ENCODE measurements around the gene CHST12.

Gene CHST12

GRCh38 chr7:2360796-2361195, 42.6 kb upstream of the CHST12 start:
- Histone ChIP-seq H3K27me3 (ENCODE audit: control insufficient read depth, low read length) (no peaks in the 10 kb centered on the region), H3K27ac (ENCODE audit: low read depth, low read length) (no peak overlapping the region), H3K9me3 (ENCODE audit: control insufficient read depth, insufficient read depth, low read length) (no peaks in the 10 kb centered on the region), H4K20me1 (ENCODE audit: control insufficient read depth, insufficient read depth, low read depth, low read length) (peaks cover 52% of the 10 kb centered on the region), H3F3A (ENCODE audit: control insufficient read depth, insufficient read depth) (peaks cover 15% of the 10 kb centered on the region), H3K4me3 (ENCODE audit: low read length) (no peak overlapping the region), H3K9me2 (replicated peaks; ENCODE audit: control insufficient read depth, low read length) (no peaks in the 10 kb centered on the region), H3K4me2 (ENCODE audit: low read length) (no peak overlapping the region), H3K4me1 (ENCODE audit: control insufficient read depth, low read length) (peaks cover 21% of the 10 kb centered on the region), H3K79me2 (ENCODE audit: control insufficient read depth, low read length) (peaks cover 93% of the 10 kb centered on the region), H3K36me3 (ENCODE audit: control insufficient read depth, low read length) (peaks cover 94% of the 10 kb centered on the region)
- TF ChIP-seq EZH2phosphoT487 (IDR thresholded peaks at IDR 0.05; ENCODE audit: borderline replicate concordance, low read length) = no peak

DNA sequence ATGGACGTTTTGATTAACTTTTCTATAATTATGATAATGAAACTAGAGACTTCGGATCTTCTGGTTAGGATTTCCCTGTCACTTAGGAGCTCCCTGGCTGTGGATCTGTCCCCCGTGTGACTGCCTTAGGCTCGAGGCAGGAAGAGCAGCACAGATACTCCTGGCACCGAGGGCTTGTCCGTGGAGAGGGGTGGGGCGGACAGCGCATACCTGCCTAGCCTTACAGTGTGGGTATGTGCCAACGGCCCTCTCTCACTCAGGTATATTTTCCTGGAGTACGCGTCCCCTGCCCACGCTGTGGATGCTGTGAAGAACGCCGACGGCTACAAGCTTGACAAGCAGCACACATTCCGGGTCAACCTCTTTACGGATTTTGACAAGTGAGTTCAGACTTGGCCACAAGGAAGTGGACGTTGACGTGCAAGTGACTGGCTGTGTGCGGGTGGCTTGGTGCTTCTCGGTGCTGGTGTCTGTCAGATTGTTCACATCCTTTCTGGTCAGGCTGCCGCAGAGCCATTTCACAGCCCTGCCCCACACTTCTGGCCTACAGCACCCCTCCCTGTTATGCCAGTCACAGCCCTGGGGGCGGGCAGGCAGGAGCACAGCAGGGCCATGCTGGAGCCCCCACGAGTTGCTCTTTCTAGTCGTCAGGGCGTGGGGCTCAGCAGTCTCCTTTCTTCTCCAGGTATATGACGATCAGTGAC, 40.9 kb upstream of the CHST12 start:
- H3K4me3 ChIP-seq (ENCODE audit: low read length) = no peak overlapping the region
- H3K9me3 ChIP-seq (ENCODE audit: control insufficient read depth, insufficient read depth, low read length) = no peaks in the 10 kb centered on the region
- peaks cover 15% of the 10 kb centered on the region for H3F3A ChIP-seq (ENCODE audit: control insufficient read depth, insufficient read depth)
- H3K27ac ChIP-seq (ENCODE audit: low read depth, low read length) = no peak overlapping the region
- H3K27me3 ChIP-seq (ENCODE audit: control insufficient read depth, low read length) = no peaks in the 10 kb centered on the region
- no peaks in the 10 kb centered on the region for H3K9me2 ChIP-seq (replicated peaks; ENCODE audit: control insufficient read depth, low read length)
- peaks cover 95% of the 10 kb centered on the region for H3K36me3 ChIP-seq (ENCODE audit: control insufficient read depth, low read length)
- H3K79me2 ChIP-seq (ENCODE audit: control insufficient read depth, low read length) = peaks cover 93% of the 10 kb centered on the region
- H4K20me1 ChIP-seq (ENCODE audit: control insufficient read depth, insufficient read depth, low read depth, low read length) = peaks cover 41% of the 10 kb centered on the region
- H3K4me1 ChIP-seq (ENCODE audit: control insufficient read depth, low read length) = peaks cover 4% of the 10 kb centered on the region
- H3K4me2 ChIP-seq (ENCODE audit: low read length) = no peak overlapping the region
- TF ChIP-seq EZH2phosphoT487 (IDR thresholded peaks at IDR 0.05; ENCODE audit: borderline replicate concordance, low read length) (no peak), CTCF (IDR thresholded peaks at IDR 0.05; ENCODE audit: low read depth, low read length, poor library complexity, severe bottlenecking) (no peak)

DNA sequence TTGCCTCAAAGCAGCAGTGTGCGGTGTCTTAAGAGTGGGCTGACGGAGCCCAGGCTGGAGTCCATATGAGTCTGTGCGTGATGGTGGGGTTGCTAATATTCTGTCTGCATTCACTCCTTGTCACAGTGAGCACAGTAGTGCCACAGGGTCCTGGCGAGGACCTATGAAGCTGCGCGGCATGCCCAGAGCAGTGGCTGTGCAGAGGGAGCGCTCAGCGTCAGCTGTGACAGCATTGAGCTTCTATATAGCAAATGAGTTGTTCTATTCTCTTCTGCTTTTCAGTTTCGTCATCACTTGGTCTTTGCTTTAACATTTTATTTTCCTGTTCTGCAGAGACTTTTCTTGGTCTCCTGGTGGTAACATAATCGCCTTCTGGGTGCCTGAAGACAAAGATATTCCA, 34.3 kb upstream of the CHST12 start:
- Histone ChIP-seq H3K4me2 (ENCODE audit: low read length) (no peak overlapping the region), H3K9me2 (replicated peaks; ENCODE audit: control insufficient read depth, low read length) (no peaks in the 10 kb centered on the region), H3K9me3 (ENCODE audit: control insufficient read depth, insufficient read depth, low read length) (no peaks in the 10 kb centered on the region), H3K27ac (ENCODE audit: low read depth, low read length) (no peak overlapping the region), H4K20me1 (ENCODE audit: control insufficient read depth, insufficient read depth, low read depth, low read length) (peaks cover 32% of the 10 kb centered on the region; the same call in 1 of the 2 replicates), H3F3A (ENCODE audit: control insufficient read depth, insufficient read depth) (peaks cover 9% of the 10 kb centered on the region), H3K4me1 (ENCODE audit: control insufficient read depth, low read length) (no peaks in the 10 kb centered on the region), H3K27me3 (ENCODE audit: control insufficient read depth, low read length) (no peaks in the 10 kb centered on the region), H3K36me3 (ENCODE audit: control insufficient read depth, low read length) (peaks cover 96% of the 10 kb centered on the region), H3K4me3 (ENCODE audit: low read length) (no peak overlapping the region), H3K79me2 (ENCODE audit: control insufficient read depth, low read length) (peaks cover 84% of the 10 kb centered on the region)
- TF ChIP-seq EZH2phosphoT487 (IDR thresholded peaks at IDR 0.05; ENCODE audit: borderline replicate concordance, low read length) (no peak), CTCF (IDR thresholded peaks at IDR 0.05; ENCODE audit: low read depth, low read length, poor library complexity, severe bottlenecking) (no peak)

GRCh38 chr7:2371329-2371728, 32.1 kb upstream of the CHST12 start:
- Histone ChIP-seq H3F3A (ENCODE audit: control insufficient read depth, insufficient read depth) (peaks cover 4% of the 10 kb centered on the region; the same call in 1 of the 2 replicates), H4K20me1 (ENCODE audit: control insufficient read depth, insufficient read depth, low read depth, low read length) (peaks cover 28% of the 10 kb centered on the region), H3K79me2 (ENCODE audit: control insufficient read depth, low read length) (peaks cover 84% of the 10 kb centered on the region)

More at GRCh38 chr7:2371329-2371728, 32.1 kb upstream of the CHST12 start:
- no peak overlapping the region for H3K27ac ChIP-seq (ENCODE audit: low read depth, low read length)
- H3K27me3 ChIP-seq (ENCODE audit: control insufficient read depth, low read length) = no peaks in the 10 kb centered on the region
- H3K9me2 ChIP-seq (replicated peaks; ENCODE audit: control insufficient read depth, low read length) = no peaks in the 10 kb centered on the region
- TF ChIP-seq CTCF (IDR thresholded peaks at IDR 0.05; ENCODE audit: low read depth, low read length, poor library complexity, severe bottlenecking) (no peak), EZH2phosphoT487 (IDR thresholded peaks at IDR 0.05; ENCODE audit: borderline replicate concordance, low read length) (no peak)
- H3K4me2 ChIP-seq (ENCODE audit: low read length) = no peak overlapping the region
- H3K36me3 ChIP-seq (ENCODE audit: control insufficient read depth, low read length) = peaks cover 96% of the 10 kb centered on the region
- no peak overlapping the region for H3K4me3 ChIP-seq (ENCODE audit: low read length)
- H3K4me1 ChIP-seq (ENCODE audit: control insufficient read depth, low read length) = no peaks in the 10 kb centered on the region
- H3K9me3 ChIP-seq (ENCODE audit: control insufficient read depth, insufficient read depth, low read length) = no peaks in the 10 kb centered on the region
